Gastrocnemius medialis (tissue), 4 donors: Measurements from ENCODE around the gene RAB44. TPM values are rescaled to one million over a fixed set of nuclear protein-coding genes. Genes with fewer than 3 reads are reported as not detected.
A peak's percentile ranks its signal among the peaks of the same experiment; 100 is the strongest.

Experiments used
- ATAC-seq, 2 donors: fragments of 150-250 bp; one replicate each; pipeline ENCODE4 v1.9.1; 2016
- DNase-seq, 2 donors: peaks; one replicate each; pipeline ENCODE4 v3.0.0-alpha.2; 2019
- H3K27ac ChIP-seq, 4 donors: fragments of 200-600 bp; sonication (generic); 1 replicate in 1 of 4; 2 replicates in 3 of 4; pipeline ENCODE4 v1.5.1; 2016 to 2018; ENCODE audit warnings: mild to moderate bottlenecking in 2 of 4, moderate library complexity in 1 of 4
- H3K27me3 ChIP-seq, 3 donors: fragments of 200-600 bp; sonication (generic) in 2 of 3; 1 replicate in 1 of 3; 2 replicates in 2 of 3; pipeline versions ENCODE4 v1.5.1 to v1.6.0; 2016 to 2019; ENCODE audit warnings: mild to moderate bottlenecking in 1 of 3, moderate library complexity in 1 of 3
- H3K36me3 ChIP-seq, 2 donors: fragments of 200-600 bp; sonication (generic) in 1 of 2; one replicate each; pipeline ENCODE4 v1.5.1; 2017 to 2018
- H3K4me1 ChIP-seq, 2 donors: fragments of 200-600 bp; sonication (generic) in 1 of 2; one replicate each; pipeline ENCODE4 v1.5.1; 2016 to 2017; ENCODE audit warnings: mild to moderate bottlenecking in 2 of 2
- H3K4me3 ChIP-seq, 4 donors: fragments of 200-600 bp; sonication (generic) in 3 of 4; 1 replicate in 1 of 4; 2 replicates in 3 of 4; pipeline ENCODE4 v1.5.1; 2016 to 2019; ENCODE audit warnings: mild to moderate bottlenecking in 2 of 4
- H3K9me3 ChIP-seq, 3 donors: fragments of 200-600 bp; sonication (generic) in 2 of 3; 1 replicate in 1 of 3; 2 replicates in 2 of 3; pipeline ENCODE4 v1.5.1; 2016 to 2019
- POLR2A ChIP-seq, 2 donors: fragments of 450-650 bp; IDR thresholded peaks; one replicate each; pipeline ENCODE4 v1.6.1; 2017; ENCODE audit warnings: antibody characterized with exemption in 2 of 2, mild to moderate bottlenecking in 2 of 2, moderate library complexity in 2 of 2
- in situ Hi-C, 4 donors: fragments of 200-750 bp; cut with MboI; loops; one replicate each; pipeline versions ENCODE4 v1.15.0 to v1.8.0; 2017; ENCODE audit warnings: low sequenced_read_pairs in 4 of 4
- intact Hi-C: fragments of 100-400 bp; cut with DNase I; formaldehyde crosslinking; loops from one replicate; pipeline ENCODE4 v1.15.1; 2023; ENCODE audit warnings: low total_unique reads
- total RNA-seq, 4 donors: library from RNA; depleted of rRNA; stranded (reverse); fragments of >200 nt; gene quantifications; one replicate each; pipeline versions ENCODE4 v1.1.0 to v1.2.3, GENCODE V29; 2016
- TF ChIP-seq, protein P1 (sequence below), 5 experiments: fragments of 450-650 bp in 3 of 5; fragments of 200-600 bp in 2 of 5; sonication (generic) in 2 of 5; IDR thresholded peaks in 4 of 5; conservative IDR thresholded peaks in 1 of 5; 1 replicate in 4 of 5; 2 replicates in 1 of 5; pipeline ENCODE4 v1.5.1; 2016 to 2019; ENCODE audit warnings: antibody characterized with exemption in 5 of 5, mild to moderate bottlenecking in 3 of 5, moderate library complexity in 3 of 5

RAB44 gene
- total RNA-seq, 4 donors from 2014 or later = 0.09 TPM; not detected in 3

DNA sequence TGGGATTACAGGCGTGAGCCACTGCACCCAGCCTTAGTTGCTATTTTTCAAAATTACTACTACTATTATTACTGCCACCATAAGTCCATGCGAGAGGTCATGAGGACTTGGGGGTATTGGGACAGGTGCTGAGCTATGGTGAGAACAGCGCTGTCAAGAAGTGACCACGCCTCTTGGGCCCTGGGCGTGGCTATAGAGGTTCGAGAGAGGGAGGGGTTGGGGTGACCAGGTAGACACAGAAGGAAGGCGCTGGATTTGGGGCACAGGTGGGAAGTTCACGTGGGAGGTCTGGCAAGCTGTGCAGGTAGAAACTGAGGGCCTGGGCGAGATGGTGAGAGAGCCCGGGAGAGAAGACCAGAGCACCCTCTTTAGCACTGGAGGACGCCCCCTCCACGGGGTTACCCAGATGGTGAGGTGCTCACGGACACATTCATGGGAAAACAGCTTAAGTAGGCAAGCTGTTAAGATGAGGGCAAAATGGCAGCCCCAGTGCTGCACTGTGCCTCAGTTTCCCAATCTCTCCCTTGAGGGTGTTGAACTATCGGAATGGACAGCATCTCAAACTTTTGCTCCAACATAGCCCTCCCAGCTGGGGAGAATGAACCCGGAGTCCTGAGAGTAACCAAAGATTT, 61.0 kb downstream of the RAB44 start:
- H3K4me3 ChIP-seq = no peak overlapping the region
- ATAC-seq (peak; percentile 18 to 28), DNase-seq (no peak)
- intact Hi-C loops (loop anchor here (1.0 to 10.0 kb wide), 3 partner anchors 135 to 314 kb away; partner anchors contain the start of genes KCTD20, PXT1 and STK38), in situ Hi-C loops (loop anchor here (5.0 to 25.0 kb wide), 4 partner anchors 134 to 254 kb away; partner anchors contain the start of gene FGD2 (in 2 of the 4))
- no peaks in the 10 kb centered on the region for H3K27me3 ChIP-seq
- H3K27ac ChIP-seq = no peak overlapping the region
- no peaks in the 10 kb centered on the region for H3K9me3 ChIP-seq
- peaks cover 3 to 6% of the 10 kb centered on the region in 2 donors for H3K4me1 ChIP-seq
- TF ChIP-seq, protein P1, sequence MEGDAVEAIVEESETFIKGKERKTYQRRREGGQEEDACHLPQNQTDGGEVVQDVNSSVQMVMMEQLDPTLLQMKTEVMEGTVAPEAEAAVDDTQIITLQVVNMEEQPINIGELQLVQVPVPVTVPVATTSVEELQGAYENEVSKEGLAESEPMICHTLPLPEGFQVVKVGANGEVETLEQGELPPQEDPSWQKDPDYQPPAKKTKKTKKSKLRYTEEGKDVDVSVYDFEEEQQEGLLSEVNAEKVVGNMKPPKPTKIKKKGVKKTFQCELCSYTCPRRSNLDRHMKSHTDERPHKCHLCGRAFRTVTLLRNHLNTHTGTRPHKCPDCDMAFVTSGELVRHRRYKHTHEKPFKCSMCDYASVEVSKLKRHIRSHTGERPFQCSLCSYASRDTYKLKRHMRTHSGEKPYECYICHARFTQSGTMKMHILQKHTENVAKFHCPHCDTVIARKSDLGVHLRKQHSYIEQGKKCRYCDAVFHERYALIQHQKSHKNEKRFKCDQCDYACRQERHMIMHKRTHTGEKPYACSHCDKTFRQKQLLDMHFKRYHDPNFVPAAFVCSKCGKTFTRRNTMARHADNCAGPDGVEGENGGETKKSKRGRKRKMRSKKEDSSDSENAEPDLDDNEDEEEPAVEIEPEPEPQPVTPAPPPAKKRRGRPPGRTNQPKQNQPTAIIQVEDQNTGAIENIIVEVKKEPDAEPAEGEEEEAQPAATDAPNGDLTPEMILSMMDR (IDR thresholded peaks at IDR 0.05 in 4 of 5, conservative IDR thresholded peaks at IDR 0.05 in 1 of 5) = no peak
- TF ChIP-seq POLR2A (IDR thresholded peaks at IDR 0.05) = no peak
- H3K36me3 ChIP-seq = no peaks in the 10 kb centered on the region

DNA sequence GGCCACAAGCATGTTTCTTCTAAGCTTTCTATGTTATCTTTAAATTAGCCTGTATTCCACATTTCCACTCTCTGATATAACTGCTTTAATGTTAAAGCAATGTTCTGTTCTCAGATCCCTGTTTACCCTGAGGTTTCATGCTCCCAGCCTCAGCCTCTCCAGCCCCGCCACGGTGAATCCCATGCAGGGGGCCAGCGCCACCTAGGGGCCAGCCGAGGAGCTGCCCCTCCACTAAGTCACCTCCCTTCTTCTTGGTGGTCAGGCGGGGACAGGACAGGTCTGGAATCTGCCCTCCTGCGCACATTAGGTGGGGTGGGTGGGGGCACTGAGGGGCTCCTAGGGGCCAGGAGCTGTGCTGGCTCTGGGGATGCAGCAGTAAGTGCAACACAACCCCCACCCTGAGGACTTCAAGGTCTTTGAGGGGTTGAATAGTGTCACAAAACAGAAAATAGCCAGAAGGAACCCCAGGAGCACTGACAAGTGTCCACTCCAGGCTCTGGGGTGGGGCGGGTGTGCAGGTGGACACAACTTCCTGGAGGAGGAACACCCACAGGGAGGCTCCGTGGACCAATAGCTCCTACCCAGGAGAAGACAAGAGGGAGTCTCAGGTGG, 61.6 kb downstream of the RAB44 start:
- H3K27me3 ChIP-seq = no peaks in the 10 kb centered on the region
- DNase-seq = peak; percentile 68 to 73
- ATAC-seq = peak; percentile 89 to 92
- TF ChIP-seq, protein P1 (IDR thresholded peaks at IDR 0.05 in 4 of 5, conservative IDR thresholded peaks at IDR 0.05 in 1 of 5) = peak; percentile 91 to 100 (median 95)
- no peak for TF ChIP-seq POLR2A (IDR thresholded peaks at IDR 0.05)
- in situ Hi-C loops (loop anchor here (5.0 to 25.0 kb wide), 4 partner anchors 134 to 253 kb away; partner anchors contain the start of gene FGD2 (in 2 of the 4)), intact Hi-C loops (loop anchor here (1.0 to 10.0 kb wide), 3 partner anchors 136 to 314 kb away; partner anchors contain the start of genes KCTD20, PXT1 and STK38)
- H3K4me3 ChIP-seq = no peak overlapping the region
- no peaks in the 10 kb centered on the region for H3K36me3 ChIP-seq
- peaks cover 0 to 3% of the 10 kb centered on the region in 2 donors for H3K4me1 ChIP-seq
- H3K27ac ChIP-seq = no peak overlapping the region
- no peaks in the 10 kb centered on the region for H3K9me3 ChIP-seq

DNA sequence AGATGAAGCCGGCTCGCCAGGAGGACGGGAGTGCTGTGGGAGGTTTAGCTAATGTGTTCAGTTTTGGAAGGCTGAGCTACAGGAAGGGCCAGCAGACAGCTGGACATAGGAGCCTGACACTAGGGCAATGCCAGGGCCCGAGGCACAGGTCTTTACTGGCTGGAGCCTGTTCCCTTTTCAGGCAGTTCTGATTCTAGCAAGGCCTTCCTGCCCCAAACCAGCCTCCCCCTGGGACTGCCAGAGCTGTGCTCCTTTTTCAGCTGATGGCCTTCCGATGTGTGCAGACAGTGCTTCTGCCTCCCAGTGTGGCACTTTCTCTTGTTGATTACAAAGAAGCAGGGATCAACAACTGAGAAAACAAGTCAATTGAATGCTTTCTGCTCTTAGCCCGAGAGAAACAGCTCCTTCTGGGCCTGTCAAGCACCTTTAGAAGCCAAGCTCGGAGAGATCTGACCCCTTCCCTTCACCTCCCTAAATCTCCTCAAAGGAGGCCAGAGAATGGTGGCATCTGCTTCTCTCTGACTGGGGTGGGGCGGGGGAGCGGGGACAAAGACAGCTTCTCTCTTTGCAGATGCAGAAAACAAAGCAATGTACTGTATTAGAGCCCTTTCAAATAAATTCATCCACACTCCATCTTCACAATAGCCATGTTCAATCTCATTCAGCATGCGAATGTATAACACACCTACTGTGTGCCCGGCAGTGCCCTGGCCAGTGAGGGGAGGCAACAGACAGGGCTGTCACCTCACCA, 63.2 kb downstream of the RAB44 start:
- Histone ChIP-seq H3K4me1 (peaks cover 0 to 3% of the 10 kb centered on the region in 2 donors), H3K36me3 (no peaks in the 10 kb centered on the region), H3K4me3 (no peak overlapping the region), H3K27me3 (no peaks in the 10 kb centered on the region), H3K9me3 (no peaks in the 10 kb centered on the region), H3K27ac (no peak overlapping the region)
- in situ Hi-C loops (loop anchor here in 2 of 4 donors (25.0 kb wide), 1 partner anchor 251 kb away; the partner anchor contains the start of gene FGD2 (in 2 of the 2)), intact Hi-C loops (loop anchor here (10.0 kb wide), 1 partner anchor 336 kb away; no protein-coding TSS in a partner anchor)
- no peak for ATAC-seq
- DNase-seq = no peak
- TF ChIP-seq, protein P1 (IDR thresholded peaks at IDR 0.05 in 4 of 5, conservative IDR thresholded peaks at IDR 0.05 in 1 of 5) = no peak
- no peak for TF ChIP-seq POLR2A (IDR thresholded peaks at IDR 0.05)

DNA sequence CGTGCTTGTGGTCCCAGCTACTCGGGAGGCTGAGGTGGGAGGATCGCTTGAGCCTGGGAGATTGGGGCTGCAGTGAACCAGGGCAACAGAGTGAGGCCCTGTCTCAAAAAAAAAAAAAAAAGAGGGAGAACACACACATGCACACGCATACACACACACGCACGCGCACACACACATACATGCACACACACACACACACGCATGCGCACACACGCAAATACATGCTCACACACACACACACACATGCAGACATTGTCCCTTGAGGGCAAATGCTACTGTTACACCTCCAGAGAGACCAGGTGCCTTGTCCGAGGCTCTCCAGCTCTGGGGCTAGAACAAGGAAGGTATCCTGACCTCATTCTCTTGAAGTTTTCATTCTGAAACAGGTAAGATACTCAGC, 64.5 kb downstream of the RAB44 start:
- H3K27ac ChIP-seq = no peak overlapping the region
- no peaks in the 10 kb centered on the region for H3K9me3 ChIP-seq
- DNase-seq (no peak), ATAC-seq (no peak)
- peaks cover 0 to 3% of the 10 kb centered on the region in 2 donors for H3K4me1 ChIP-seq
- no peaks in the 10 kb centered on the region for H3K36me3 ChIP-seq
- TF ChIP-seq, protein P1 (IDR thresholded peaks at IDR 0.05 in 4 of 5, conservative IDR thresholded peaks at IDR 0.05 in 1 of 5) = no peak
- no peak for TF ChIP-seq POLR2A (IDR thresholded peaks at IDR 0.05)
- intact Hi-C loops (loop anchor here (10.0 kb wide), 1 partner anchor 337 kb away; no protein-coding TSS in a partner anchor), in situ Hi-C loops (loop anchor here in 2 of 4 donors (25.0 kb wide), 1 partner anchor 250 kb away; the partner anchor contains the start of gene FGD2 (in 2 of the 2))
- no peak overlapping the region for H3K4me3 ChIP-seq
- no peaks in the 10 kb centered on the region for H3K27me3 ChIP-seq
